K562 (cell line): ENCODE results near the gene ABCD3. TPM values are rescaled to one million over a fixed set of nuclear protein-coding genes. Genes with fewer than 3 reads are reported as not detected.

Experiments used
- ATAC-seq: fragments of 200-7000 bp; cut with Tn5 transposase; 3 replicates; pipeline ENCODE4 v1.9.1; 2020; ENCODE audit warnings: moderate library complexity
- BruUV-seq: library from RNA; stranded (reverse); fragments of 400-500 nt; replicated peaks from 2 replicates; lab custom pipeline; 2021; lab: Mats Ljungman, UMichigan
- CTCF ChIA-PET: fragments of 300-600 bp; formaldehyde crosslinking; extraction: SDS; loops from one replicate; lab custom pipeline; 2021; ENCODE audit warnings: low intra/inter-chr PET ratio; lab: Yijun Ruan, JAX
- POLR2A ChIA-PET: fragments of 300-600, 350-650 bp; sonication (Branson Sonifier 250); formaldehyde crosslinking; extraction: SDS; loops from one replicate; lab custom pipeline; 2021; ENCODE audit warnings: antibody characterized with exemption, inconsistent platforms; lab: Yijun Ruan, JAX
- DNase-seq, 4 experiments: peaks; one replicate each; pipeline versions ENCODE4 v3.0.0 to v3.0.0-alpha.2; 2011 to 2018; ENCODE audit warnings: low spot score in 3 of 4, mixed read lengths in 3 of 4; ENCODE audit errors: extremely low read depth in 1 of 4
- FAIRE-seq: peaks from 2 replicates; lab custom pipeline; 2011; peaks lifted over from hg19 to GRCh38; lab: Jason Lieb, UNC
- H2AFZ ChIP-seq: 2 replicates; pipeline ENCODE4 v1.6.0; 2011; ENCODE audit warnings: low read depth, low read length, control low read depth, inconsistent platforms
- H3K27ac ChIP-seq: fragments of 200-600 bp; 3 replicates; pipeline ENCODE4 v1.8.0; 2011; ENCODE audit warnings: low read depth, mild to moderate bottlenecking, control low read depth, inconsistent platforms, low read length, moderate library complexity, mixed read lengths; ENCODE audit errors: extremely low read depth
- H3K27me3 ChIP-seq, 2 experiments: fragments of 300-600 bp in 1 of 2; 2 replicates in 1 of 2; 3 replicates in 1 of 2; pipeline versions ENCODE4 v1.6.0 to v1.8.0; 2011; ENCODE audit warnings: inconsistent platforms in 2 of 2, low read length in 2 of 2, mild to moderate bottlenecking in 1 of 2, mixed read lengths in 1 of 2, moderate library complexity in 1 of 2; ENCODE audit not compliant: control insufficient read depth in 2 of 2, insufficient read depth in 2 of 2
- H3K36me3 ChIP-seq: fragments of 300-600 bp; 3 replicates; pipeline ENCODE4 v1.8.0; 2011; ENCODE audit warnings: mild to moderate bottlenecking, low read length, inconsistent platforms; ENCODE audit not compliant: control insufficient read depth, insufficient read depth
- H3K4me1 ChIP-seq, 2 experiments: fragments of 200-600 bp in 1 of 2; replicated peaks in 1 of 2; 2 replicates in 1 of 2; 3 replicates in 1 of 2; pipeline versions ENCODE4 v1.5.1 to v1.8.0; 2011; ENCODE audit warnings: inconsistent platforms in 2 of 2, low read length in 2 of 2, mild to moderate bottlenecking in 1 of 2, mixed read lengths in 1 of 2, moderate library complexity in 1 of 2; ENCODE audit not compliant: control insufficient read depth in 2 of 2, insufficient read depth in 2 of 2
- H3K4me2 ChIP-seq: 2 replicates; pipeline ENCODE4 v1.6.1; 2011; ENCODE audit warnings: low read length, control low read depth, inconsistent platforms, mixed read lengths; ENCODE audit not compliant: insufficient read depth
- H3K4me3 ChIP-seq: fragments of 200-600 bp; sonication (generic), shearing (Covaris generic); 2 replicates; pipeline ENCODE4 v1.5.1; 2016; ENCODE audit warnings: control low read depth, inconsistent platforms
- H3K79me2 ChIP-seq: fragments of 200-600 bp; 3 replicates; pipeline ENCODE4 v1.8.0; 2011; ENCODE audit warnings: low read length, inconsistent platforms; ENCODE audit not compliant: control insufficient read depth, insufficient read depth
- H3K9ac ChIP-seq, 2 experiments: 2 replicates each; pipeline versions ENCODE4 v1.6.0 to v1.6.1; 2011; ENCODE audit warnings: low read depth in 2 of 2, low read length in 2 of 2, control low read depth in 1 of 2, inconsistent platforms in 1 of 2, mild to moderate bottlenecking in 1 of 2, mixed read lengths in 1 of 2; ENCODE audit not compliant: insufficient read depth in 1 of 2
- H3K9me1 ChIP-seq: one replicate; pipeline ENCODE4 v1.6.0; 2011; ENCODE audit warnings: inconsistent platforms, mild to moderate bottlenecking, low read length, moderate library complexity; ENCODE audit not compliant: control insufficient read depth, insufficient read depth
- H3K9me3 ChIP-seq: replicated peaks from 2 replicates; pipeline ENCODE4 v1.5.1; 2011; ENCODE audit warnings: low read depth, low read length, inconsistent platforms; ENCODE audit not compliant: control insufficient read depth, insufficient read depth
- H4K20me1 ChIP-seq: replicated peaks from 2 replicates; pipeline ENCODE4 v1.6.1; 2011; ENCODE audit warnings: low read length, inconsistent platforms, mixed read lengths; ENCODE audit not compliant: control insufficient read depth, insufficient read depth
- CTCF ChIP-seq, 3 experiments: IDR thresholded peaks in 2 of 3; conservative IDR thresholded peaks in 1 of 3; 2 replicates each; pipeline ENCODE4 v1.5.1; 2011 to 2012; ENCODE audit warnings: low read length in 3 of 3, mild to moderate bottlenecking in 3 of 3, control low read depth in 2 of 3, improper control_type of control experiment in 1 of 3, inconsistent platforms in 1 of 3, low read depth in 1 of 3, mixed read lengths in 1 of 3, moderate library complexity in 1 of 3; ENCODE audit not compliant: insufficient read depth in 2 of 3
- HDGF ChIP-seq: fragments of 450-650 bp; IDR thresholded peaks from 2 replicates; pipeline ENCODE4 v1.6.1; 2016
- KLF16 ChIP-seq: IDR thresholded peaks from 2 replicates; pipeline ENCODE4 v1.6.1; 2016; ENCODE audit warnings: antibody characterized with exemption
- LARP7 ChIP-seq: fragments of 450-650 bp; IDR thresholded peaks from 2 replicates; pipeline ENCODE4 v1.6.1; 2016
- MEIS2 ChIP-seq: fragments of 450-650 bp; IDR thresholded peaks from 2 replicates; pipeline ENCODE4 v1.6.1; 2014; ENCODE audit warnings: mild to moderate bottlenecking; ENCODE audit not compliant: partially characterized antibody
- SRSF9 ChIP-seq: fragments of 200-400 bp; formaldehyde crosslinking; IDR thresholded peaks from 2 replicates; pipeline ENCODE4 v1.6.1; 2017; ENCODE audit warnings: low read depth, low read length, borderline replicate concordance
- ZMIZ1 ChIP-seq, 2 experiments: fragments of 150-350 bp in 1 of 2; IDR thresholded peaks; 2 replicates each; pipeline ENCODE4 v1.6.1; 2012 to 2016; ENCODE audit warnings: low read depth in 2 of 2, low read length in 2 of 2, mild to moderate bottlenecking in 1 of 2, moderate library complexity in 1 of 2
- ZNF134 ChIP-seq: fragments of 250-450 bp; sonication (Bioruptor Pico); conservative IDR thresholded peaks from 2 replicates; pipeline ENCODE4 v1.4.0; 2020
- ZNF146 ChIP-seq: IDR thresholded peaks from one replicate; pipeline ENCODE4 v1.6.1; 2018; ENCODE audit warnings: missing compliant biosample characterization; ENCODE audit not compliant: unreplicated experiment
- ZNF354B ChIP-seq: fragments of 250-450 bp; sonication (Bioruptor Pico); IDR thresholded peaks from 2 replicates; pipeline ENCODE4 v1.4.0; 2020
- ZNF436 ChIP-seq: fragments of 250-450, 450-650 bp; sonication (Bioruptor Pico); formaldehyde crosslinking; IDR thresholded peaks from 2 replicates; pipeline ENCODE4 v1.7.0; 2020; ENCODE audit warnings: mild to moderate bottlenecking
- WGBS: fragments of 100-300 bp; shearing (Covaris generic); methylation state at CpG from one replicate; pipeline ENCODE4 v1.1.6; 2016; ENCODE audit warnings: low coverage, mixed read lengths; ENCODE audit not compliant: insufficient coverage; ENCODE audit errors: missing lambda C conversion rate; 5-methylcytosine and 5-hydroxymethylcytosine counted together
- in situ Hi-C: fragments of 300-500 bp; cut with MboI; formaldehyde crosslinking; loops from 4 replicates; pipeline ENCODE4 v1.15.0; 2018; ENCODE audit warnings: inconsistent platforms, mixed read lengths
- intact Hi-C: fragments of 100-400 bp; cut with micrococcal nuclease; formaldehyde crosslinking; loops from 2 replicates; pipeline ENCODE4 v1.14.2; 2022
- polyA plus RNA-seq, 8 experiments: library from polyadenylated mRNA; depleted of rRNA in 4 of 8; stranded (reverse) in 5 of 8; unstranded in 3 of 8; fragments of >200 nt; fragmentation: Nextera tagmentation in 2 of 8; fragmentation: Illumina TruSeq in 1 of 8; extraction: Ambion mirVana in 2 of 8; extraction: Trizol in 1 of 8; gene quantifications; 2 replicates each; pipeline versions ENCODE4 v1.2.1 to v1.2.3, GENCODE V29; 2011 to 2014; ENCODE audit warnings: inconsistent platforms in 1 of 8, missing spikeins in 1 of 8
- total RNA-seq, 7 experiments: library from RNA; depleted of rRNA in 6 of 7; stranded (reverse); fragments of >200 nt in 6 of 7; fragmentation: Illumina TruSeq in 2 of 7; extraction: Trizol in 2 of 7; gene quantifications; 2 replicates each; pipeline versions ENCODE4 v1.2.1 to v1.2.3, GENCODE V29; 2011 to 2021; ENCODE audit warnings: low replicate concordance in 1 of 7
- TF ChIP-seq, protein P1 (sequence below): sonication (generic); formaldehyde crosslinking; IDR thresholded peaks from 2 replicates; pipeline ENCODE4 v1.8.1; 2023; ENCODE audit warnings: missing genetic modification reagents, mild to moderate bottlenecking, borderline replicate concordance

Gene ABCD3
- total and polyA plus RNA-seq, 9 of the 15 experiments (the other 6 are each of a cell fraction or from before 2014, with no cell fraction given) = 11.0 to 30.7 (median 15.5) TPM

DNA sequence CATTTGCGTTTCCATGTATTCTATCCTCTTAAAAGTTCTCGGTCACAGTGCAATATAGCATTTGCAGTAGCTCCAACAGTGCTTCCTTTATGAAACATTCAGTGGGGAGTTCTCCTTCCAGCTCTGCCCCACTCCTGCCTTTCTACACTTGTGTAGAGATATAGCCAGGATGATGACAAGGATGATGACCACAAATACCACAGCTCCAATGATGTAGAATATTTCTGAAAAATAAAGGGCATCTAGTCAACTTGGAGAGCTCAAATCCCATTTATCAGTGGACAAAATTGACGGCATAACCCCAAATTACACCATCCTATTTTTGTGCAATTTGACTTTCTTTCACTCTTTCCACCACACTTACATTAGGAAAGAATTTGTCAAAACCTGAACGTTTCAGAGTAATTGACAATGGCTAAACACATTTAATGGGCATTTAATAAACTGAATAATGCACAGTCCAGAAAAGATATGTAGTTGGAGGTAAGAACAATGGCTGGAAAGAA is 112.2 kb downstream of the ABCD3 start (continued):
- TF ChIP-seq ZMIZ1 (IDR thresholded peaks at IDR 0.05; ENCODE audit: low read depth in 2 of 2, low read length in 2 of 2) (no peak), ZNF354B (CRISPR knock-in tag) (no peak), HDGF (no peak)

- DNase-seq (no peak), ATAC-seq (no peak), FAIRE-seq (no peak)
- no TSS peak for BruUV-seq
- Histone ChIP-seq H3K9me1 (no peaks in the 10 kb centered on the region), H3K4me2 (no peak overlapping the region), H3K4me3 (no peak overlapping the region), H3K27ac (no peak overlapping the region), H3K4me1 (no peaks in the 10 kb centered on the region), H3K9ac (no peak overlapping the region), H4K20me1 (no peaks in the 10 kb centered on the region), H3K9me3 (no peaks in the 10 kb centered on the region), H3K79me2 (no peaks in the 10 kb centered on the region), H2AFZ (no peak overlapping the region), H3K27me3 (peaks cover 15 to 28% of the 10 kb centered on the region in 2 experiments), H3K36me3 (no peaks in the 10 kb centered on the region)
- CTCF ChIA-PET = no interaction called here
- intact Hi-C loops = no loop called here
- WGBS = 0% methylated on average over 6 of the region's 6 CpGs
- in situ Hi-C loops = no loop called here
- POLR2A ChIA-PET = no interaction called here
- TF ChIP-seq ZNF146 (no peak), LARP7 (no peak), ZNF436 (no peak), MEIS2 (no peak), ZNF134 (CRISPR knock-in tag) (no peak), CTCF (IDR thresholded peaks at IDR 0.05 in 2 of 3, conservative IDR thresholded peaks at IDR 0.05 in 1 of 3; ENCODE audit: insufficient read depth in 2 of 3, low read depth in 1 of 3, low read length in 3 of 3) (no peak), SRSF9 (no peak), KLF16 (no peak)
- TF ChIP-seq, protein P1, sequence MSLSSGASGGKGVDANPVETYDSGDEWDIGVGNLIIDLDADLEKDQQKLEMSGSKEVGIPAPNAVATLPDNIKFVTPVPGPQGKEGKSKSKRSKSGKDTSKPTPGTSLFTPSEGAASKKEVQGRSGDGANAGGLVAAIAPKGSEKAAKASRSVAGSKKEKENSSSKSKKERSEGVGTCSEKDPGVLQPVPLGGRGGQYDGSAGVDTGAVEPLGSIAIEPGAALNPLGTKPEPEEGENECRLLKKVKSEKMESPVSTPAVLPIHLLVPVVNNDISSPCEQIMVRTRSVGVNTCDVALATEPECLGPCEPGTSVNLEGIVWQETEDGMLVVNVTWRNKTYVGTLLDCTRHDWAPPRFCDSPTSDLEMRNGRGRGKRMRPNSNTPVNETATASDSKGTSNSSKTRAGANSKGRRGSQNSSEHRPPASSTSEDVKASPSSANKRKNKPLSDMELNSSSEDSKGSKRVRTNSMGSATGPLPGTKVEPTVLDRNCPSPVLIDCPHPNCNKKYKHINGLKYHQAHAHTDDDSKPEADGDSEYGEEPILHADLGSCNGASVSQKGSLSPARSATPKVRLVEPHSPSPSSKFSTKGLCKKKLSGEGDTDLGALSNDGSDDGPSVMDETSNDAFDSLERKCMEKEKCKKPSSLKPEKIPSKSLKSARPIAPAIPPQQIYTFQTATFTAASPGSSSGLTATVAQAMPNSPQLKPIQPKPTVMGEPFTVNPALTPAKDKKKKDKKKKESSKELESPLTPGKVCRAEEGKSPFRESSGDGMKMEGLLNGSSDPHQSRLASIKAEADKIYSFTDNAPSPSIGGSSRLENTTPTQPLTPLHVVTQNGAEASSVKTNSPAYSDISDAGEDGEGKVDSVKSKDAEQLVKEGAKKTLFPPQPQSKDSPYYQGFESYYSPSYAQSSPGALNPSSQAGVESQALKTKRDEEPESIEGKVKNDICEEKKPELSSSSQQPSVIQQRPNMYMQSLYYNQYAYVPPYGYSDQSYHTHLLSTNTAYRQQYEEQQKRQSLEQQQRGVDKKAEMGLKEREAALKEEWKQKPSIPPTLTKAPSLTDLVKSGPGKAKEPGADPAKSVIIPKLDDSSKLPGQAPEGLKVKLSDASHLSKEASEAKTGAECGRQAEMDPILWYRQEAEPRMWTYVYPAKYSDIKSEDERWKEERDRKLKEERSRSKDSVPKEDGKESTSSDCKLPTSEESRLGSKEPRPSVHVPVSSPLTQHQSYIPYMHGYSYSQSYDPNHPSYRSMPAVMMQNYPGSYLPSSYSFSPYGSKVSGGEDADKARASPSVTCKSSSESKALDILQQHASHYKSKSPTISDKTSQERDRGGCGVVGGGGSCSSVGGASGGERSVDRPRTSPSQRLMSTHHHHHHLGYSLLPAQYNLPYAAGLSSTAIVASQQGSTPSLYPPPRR = no peak
Measured at GRCh38 chr1:94531664-94532063, 113.5 kb downstream of the ABCD3 start.
